DOHH2 (cell line): ENCODE data around the gene CHMP4A.

Experiments
- H3F3A ChIP-seq: fragments of 200-600 bp; sonication (generic), shearing (Covaris generic); 2 replicates; pipeline ENCODE4 v1.6.0; 2016; ENCODE audit warnings: antibody characterized with exemption, mild to moderate bottlenecking; ENCODE audit not compliant: control insufficient read depth, insufficient read depth
- H3K27ac ChIP-seq: fragments of 200-600 bp; sonication (generic); 2 replicates; pipeline ENCODE4 v1.5.1; 2014; ENCODE audit warnings: low read depth, mild to moderate bottlenecking, low read length, moderate library complexity
- H3K27me3 ChIP-seq: fragments of 200-600 bp; sonication (generic); 2 replicates; pipeline ENCODE4 v1.6.1; 2014; ENCODE audit warnings: mild to moderate bottlenecking, low read length, mixed read lengths; ENCODE audit not compliant: control insufficient read depth
- H3K36me3 ChIP-seq: fragments of 200-600 bp; sonication (generic); 2 replicates; pipeline ENCODE4 v1.6.1; 2014; ENCODE audit warnings: mild to moderate bottlenecking, low read length, moderate library complexity, mixed read lengths; ENCODE audit not compliant: control insufficient read depth
- H3K4me1 ChIP-seq: fragments of 200-600 bp; sonication (generic); 2 replicates; pipeline ENCODE4 v1.6.1; 2014; ENCODE audit warnings: mild to moderate bottlenecking, low read length, mixed read lengths; ENCODE audit not compliant: control insufficient read depth
- H3K4me2 ChIP-seq: fragments of 200-600 bp; sonication (generic); 2 replicates; pipeline ENCODE4 v1.6.0; 2014; ENCODE audit warnings: mild to moderate bottlenecking, low read length, moderate library complexity
- H3K4me3 ChIP-seq: fragments of 200-600 bp; sonication (generic); 2 replicates; pipeline ENCODE4 v1.5.1; 2014; ENCODE audit warnings: mild to moderate bottlenecking, low read length, mixed read lengths
- H3K79me2 ChIP-seq: fragments of 200-600 bp; sonication (generic); 2 replicates; pipeline ENCODE4 v1.6.1; 2014; ENCODE audit warnings: mild to moderate bottlenecking, low read length, mixed read lengths; ENCODE audit not compliant: control insufficient read depth
- H3K9me2 ChIP-seq: fragments of 200-600 bp; sonication (generic); replicated peaks from 2 replicates; pipeline ENCODE4 v1.6.1; 2014; ENCODE audit warnings: mild to moderate bottlenecking, low read length, mixed read lengths; ENCODE audit not compliant: control insufficient read depth
- H3K9me3 ChIP-seq: fragments of 200-600 bp; sonication (generic); 2 replicates; pipeline ENCODE4 v1.6.1; 2014; ENCODE audit warnings: antibody characterized with exemption, low read length, mixed read lengths; ENCODE audit not compliant: control insufficient read depth, insufficient read depth
- H4K20me1 ChIP-seq: fragments of 200-600 bp; sonication (generic); 2 replicates; pipeline ENCODE4 v1.6.0; 2014; ENCODE audit warnings: low read depth, mild to moderate bottlenecking, antibody characterized with exemption, low read length, moderate library complexity; ENCODE audit not compliant: control insufficient read depth, insufficient read depth
- CTCF ChIP-seq: fragments of 200-600 bp; sonication (generic); IDR thresholded peaks from one replicate; pipeline ENCODE4 v1.5.1; 2014; ENCODE audit warnings: antibody characterized with exemption, mild to moderate bottlenecking, low read depth, low read length; ENCODE audit not compliant: poor library complexity, severe bottlenecking
- EZH2phosphoT487 ChIP-seq: fragments of 200-600 bp; sonication (generic); IDR thresholded peaks from 2 replicates; pipeline ENCODE4 v1.6.1; 2017; ENCODE audit warnings: borderline replicate concordance, mild to moderate bottlenecking, antibody characterized with exemption, low read length, moderate library complexity, mixed read lengths

Gene CHMP4A

GRCh38 chr14:24260780-24261157 lies 47.5 kb upstream of the CHMP4A start:
- TF ChIP-seq CTCF (no peak), EZH2phosphoT487 (no peak)
- H3K4me1 ChIP-seq, result no peaks in the 10 kb centered on the region
- peaks cover 3% of the 10 kb centered on the region; the same call in 1 of the 2 replicates for H3F3A ChIP-seq
- H3K9me2 ChIP-seq, result no peaks in the 10 kb centered on the region
- H3K9me3 ChIP-seq, result no peaks in the 10 kb centered on the region
- no peaks in the 10 kb centered on the region for H4K20me1 ChIP-seq
- no peak overlapping the region for H3K27ac ChIP-seq
- no peaks in the 10 kb centered on the region for H3K36me3 ChIP-seq
- H3K79me2 ChIP-seq, result no peaks in the 10 kb centered on the region
- no peak overlapping the region for H3K4me3 ChIP-seq
- H3K4me2 ChIP-seq, result no peak overlapping the region
- H3K27me3 ChIP-seq, result no peaks in the 10 kb centered on the region

GRCh38 chr14:24260026-24260779 lies 46.9 kb upstream of the CHMP4A start:
- Histone ChIP-seq H3K4me1 (no peaks in the 10 kb centered on the region), H3F3A (peaks cover 3% of the 10 kb centered on the region; the same call in 1 of the 2 replicates)

GRCh38 chr14:24259282-24260025 lies 46.2 kb upstream of the CHMP4A start:
- Histone ChIP-seq H3F3A (peaks cover 3% of the 10 kb centered on the region; the same call in 1 of the 2 replicates), H3K4me1 (no peaks in the 10 kb centered on the region), H3K9me3 (no peaks in the 10 kb centered on the region), H3K4me2 (no peak overlapping the region), H3K4me3 (no peak overlapping the region), H3K27ac (no peak overlapping the region), H3K36me3 (no peaks in the 10 kb centered on the region), H4K20me1 (no peaks in the 10 kb centered on the region), H3K27me3 (no peaks in the 10 kb centered on the region), H3K9me2 (no peaks in the 10 kb centered on the region), H3K79me2 (no peaks in the 10 kb centered on the region)
- TF ChIP-seq EZH2phosphoT487 (no peak), CTCF (no peak)

More at GRCh38 chr14:24260026-24260779, 46.9 kb upstream of the CHMP4A start:
- Histone ChIP-seq H3K27me3 (no peaks in the 10 kb centered on the region), H3K36me3 (no peaks in the 10 kb centered on the region), H3K4me3 (no peak overlapping the region), H3K9me3 (no peaks in the 10 kb centered on the region), H3K27ac (no peak overlapping the region), H4K20me1 (no peaks in the 10 kb centered on the region), H3K4me2 (no peak overlapping the region), H3K79me2 (no peaks in the 10 kb centered on the region), H3K9me2 (no peaks in the 10 kb centered on the region)
- TF ChIP-seq EZH2phosphoT487, result no peak
